SK-N-MC (cell line): ENCODE data around the gene FAIM2.

ENCODE experiments used
- EZH2 ChIP-seq: fragments of 200-600 bp; sonication (generic); IDR thresholded peaks from one replicate; pipeline ENCODE4 v1.6.1; 2017; ENCODE audit warnings: antibody characterized with exemption
- POLR2AphosphoS5 ChIP-seq: IDR thresholded peaks from 2 replicates; pipeline ENCODE4 v1.6.1; 2012; ENCODE audit warnings: mild to moderate bottlenecking, low read depth, low read length, borderline replicate concordance

DNA sequence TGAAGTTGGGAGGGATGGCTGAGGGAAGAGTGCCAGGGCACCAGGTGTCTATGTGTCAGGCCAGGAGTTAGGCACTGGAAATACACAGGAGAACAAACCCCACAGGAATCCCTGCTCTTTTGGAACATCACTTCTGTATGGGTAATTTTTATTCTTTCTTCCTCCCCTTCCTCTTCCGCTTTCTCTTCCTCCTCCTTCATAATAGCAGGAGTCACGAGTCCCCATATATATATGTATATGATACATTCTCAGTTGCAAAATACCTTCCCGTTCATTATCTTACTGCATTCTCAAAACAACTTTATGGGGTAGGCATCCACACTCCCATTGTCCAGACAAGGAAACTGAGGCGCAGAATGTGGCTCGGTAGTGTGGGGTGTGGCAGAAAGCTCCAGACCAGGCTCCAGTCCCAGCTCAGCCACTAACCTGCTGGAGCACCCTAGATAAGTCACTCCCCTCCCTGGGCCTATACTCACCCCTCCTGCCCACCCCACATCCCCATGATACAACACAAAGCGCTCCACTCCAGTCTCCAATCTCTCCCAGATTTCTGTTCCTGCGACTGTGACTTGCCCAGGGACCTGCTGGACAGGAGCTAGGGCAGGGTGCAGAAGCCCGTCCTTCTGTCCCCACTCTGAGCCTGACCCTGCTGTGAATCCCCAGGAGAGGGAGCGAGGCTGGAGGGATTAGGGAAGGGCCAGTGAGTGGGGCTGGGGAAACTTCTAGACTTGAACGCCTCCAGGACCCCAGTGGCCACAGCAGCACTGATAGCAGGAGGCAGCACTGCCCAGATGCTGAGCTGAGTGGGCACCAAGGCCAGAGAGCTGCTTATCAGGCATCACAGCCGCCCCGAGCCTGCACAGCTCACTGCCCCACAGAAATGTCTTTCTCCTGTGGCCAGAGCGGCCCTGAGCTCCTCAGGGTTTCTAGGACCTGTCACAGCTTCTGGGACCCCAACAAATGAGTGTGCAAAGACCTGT lies 45.5 kb upstream of the FAIM2 start:
- TF ChIP-seq EZH2 (no peak), POLR2AphosphoS5 (no peak)
